HG03135 (cell line): ENCODE results near the gene DLL3.

Source experiments
- ATAC-seq: cut with Tn5 transposase; IDR thresholded peaks from one replicate; pipeline ENCODE4 v1.9.1; 2021; ENCODE audit warnings: mild to moderate bottlenecking, moderate library complexity; ENCODE audit not compliant: unreplicated experiment

DLL3 gene

GRCh38 chr19:39481676-39482075 is 17.1 kb upstream of the DLL3 start:
- no peak for ATAC-seq

- ATAC-seq: no peak
These were observed 15.6 kb upstream of the DLL3 start for GRCh38 chr19:39483141-39483540.

GRCh38 chr19:39489756-39490155 is 9.0 kb upstream of the DLL3 start:
- no peak for ATAC-seq

GRCh38 chr19:39492225-39492624 is 6.5 kb upstream of the DLL3 start:
- no peak for ATAC-seq

- no peak for ATAC-seq
These were observed 6.0 kb upstream of the DLL3 start for GRCh38 chr19:39492788-39493187.

GRCh38 chr19:39494661-39495060 is 4.1 kb upstream of the DLL3 start:
- ATAC-seq: no peak

- ATAC-seq: no peak
These were observed 2.7 kb upstream of the DLL3 start for GRCh38 chr19:39496063-39496462.

- no peak for ATAC-seq
These were observed 1.1 kb upstream of the DLL3 start for GRCh38 chr19:39497701-39497995.

- no peak for ATAC-seq
These were observed 550 bp upstream of the DLL3 start for GRCh38 chr19:39497996-39498797.

- no peak for ATAC-seq
These were observed 1.2 kb downstream of the DLL3 start for GRCh38 chr19:39499932-39500331.

- no peak for ATAC-seq
These were observed 1.8 kb downstream of the DLL3 start for GRCh38 chr19:39500543-39500942.

GRCh38 chr19:39501340-39501739 is 2.6 kb downstream of the DLL3 start:
- ATAC-seq: no peak

GRCh38 chr19:39502640-39503417 is 4.1 kb downstream of the DLL3 start:
- no peak for ATAC-seq

GRCh38 chr19:39506598-39506943 is 7.8 kb downstream of the DLL3 start:
- ATAC-seq: no peak

- no peak for ATAC-seq
These were observed 8.4 kb downstream of the DLL3 start for GRCh38 chr19:39506944-39507714.

- no peak for ATAC-seq
These were observed 9.1 kb downstream of the DLL3 start for GRCh38 chr19:39507715-39508364.

- ATAC-seq: no peak
These were observed 9.9 kb downstream of the DLL3 start for GRCh38 chr19:39508629-39509028.

- ATAC-seq: no peak
These were observed 10.5 kb downstream of the DLL3 start for GRCh38 chr19:39509233-39509632.

- no peak for ATAC-seq
These were observed 14.2 kb downstream of the DLL3 start for GRCh38 chr19:39512988-39513387.

GRCh38 chr19:39514840-39515550 is 16.2 kb downstream of the DLL3 start, which contains the start of gene SELENOV:
Gene SELENOV (plus strand): TSS chr19:39515139. CDS start chr19:39515213, 74 bp downstream.
- ATAC-seq: no peak
